ENCODE results near the gene LIN7B.

GRCh38 chr19:49130325-49130724, 16.2 kb downstream of the LIN7B start:
- TF ChIP-seq RFX5 (IDR thresholded peaks at IDR 0.05; ENCODE audit: borderline replicate concordance, low read depth, low read length) (no peak), RAD21 (IDR thresholded peaks at IDR 0.05 in 1 of 2, conservative IDR thresholded peaks at IDR 0.05 in 1 of 2; ENCODE audit: low read depth in 2 of 2, low read length in 2 of 2) (no peak), CTCF (IDR thresholded peaks at IDR 0.05; ENCODE audit: control extremely low read depth in 1 of 3, insufficient read depth in 1 of 3, low read depth in 1 of 3, low read length in 3 of 3) (no peak), CHD1 (IDR thresholded peaks at IDR 0.05; ENCODE audit: low read depth, low read length) (no peak), JUN (IDR thresholded peaks at IDR 0.05; ENCODE audit: low read depth, low read length) (no peak), SIN3A (conservative IDR thresholded peaks at IDR 0.05 in 1 of 2, IDR thresholded peaks at IDR 0.05 in 1 of 2; ENCODE audit: low read depth in 1 of 2, low read length in 2 of 2) (no peak), BRCA1 (IDR thresholded peaks at IDR 0.05; ENCODE audit: low read depth, low read length) (no peak), EZH2 (IDR thresholded peaks at IDR 0.05; ENCODE audit: low read depth, low read length, severe bottlenecking) (no peak), YY1 (IDR thresholded peaks at IDR 0.05; ENCODE audit: low read depth, low read length) (no peak), MAX (IDR thresholded peaks at IDR 0.05) (no peak)
